Spleen (tissue), 7 donors: ENCODE measurements around the gene SLC33A1.

Source experiments
- CTCF ChIP-seq, 11 experiments: fragments of 200-600 bp in 7 of 11; fragments of 450-650 bp in 4 of 11; sonication (generic) in 4 of 11; IDR thresholded peaks in 8 of 11; conservative IDR thresholded peaks in 3 of 11; 1 replicate in 7 of 11; 2 replicates in 4 of 11; pipeline versions ENCODE4 v1.4.0 to v1.8.0; 2016 to 2021; ENCODE audit warnings: antibody characterized with exemption in 11 of 11, inconsistent platforms in 4 of 11, mild to moderate bottlenecking in 1 of 11
- POLR2A ChIP-seq, 3 donors: fragments of 450-650 bp; IDR thresholded peaks; one replicate each; pipeline ENCODE4 v1.5.1; 2017; ENCODE audit warnings: antibody characterized with exemption in 3 of 3, mild to moderate bottlenecking in 1 of 3
- POLR2AphosphoS5 ChIP-seq, 3 donors: sonication (generic); formaldehyde crosslinking; IDR thresholded peaks; one replicate each; pipeline ENCODE4 v1.5.1; 2017; ENCODE audit warnings: antibody characterized with exemption in 3 of 3
- donor health status: DM: no; HTN: no; CAD: no; lungs with moderate emphysema.
- donor health status: DM: no; HTN: no; CAD: no.
- donor health status: DM: no; HTN: no; CAD: no.

DNA sequence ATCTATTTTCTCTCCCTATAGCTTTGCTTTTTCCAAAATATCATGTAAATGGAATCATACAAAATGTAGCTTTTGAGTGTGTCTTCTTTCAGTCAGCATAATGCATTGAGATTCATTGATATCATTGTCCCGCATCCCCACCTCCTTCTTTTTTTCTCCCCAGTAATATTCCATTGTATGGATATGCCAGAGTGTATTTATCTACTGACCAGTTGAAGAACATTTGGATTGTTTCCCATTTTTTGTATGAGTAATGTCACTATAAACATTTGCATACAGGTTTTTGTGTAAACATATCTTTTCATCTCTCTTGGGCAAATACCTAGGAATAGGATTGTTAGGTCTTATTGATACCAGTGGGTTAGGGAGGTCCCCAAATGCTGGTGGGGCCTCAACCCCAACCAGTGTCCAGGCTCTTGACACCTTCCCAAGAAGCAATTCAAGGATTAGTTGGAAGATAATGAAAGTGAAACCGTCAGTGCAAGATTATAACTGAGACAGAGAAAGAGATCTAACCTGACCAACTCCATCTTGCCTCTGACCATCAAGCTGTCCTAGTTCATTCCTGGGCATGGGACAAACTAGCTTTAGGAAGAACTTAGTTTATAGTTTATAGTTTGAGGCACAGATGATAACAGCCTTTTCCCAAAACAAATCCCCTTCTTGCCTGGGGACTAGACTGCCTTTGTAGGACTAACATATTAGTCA lies 7.4 kb upstream of the SLC33A1 start:
- no peak for TF ChIP-seq CTCF (IDR thresholded peaks at IDR 0.05 in 8 of 11, conservative IDR thresholded peaks at IDR 0.05 in 3 of 11)
- no peak for TF ChIP-seq POLR2A (IDR thresholded peaks at IDR 0.05)
- no peak for TF ChIP-seq POLR2AphosphoS5 (IDR thresholded peaks at IDR 0.05)
